Endodermal cell (in vitro differentiated cells): ENCODE data around the gene TTC34. TPM values are rescaled to one million over a fixed set of nuclear protein-coding genes. Genes with fewer than 3 reads are reported as not detected.

ENCODE experiments used
- DNase-seq: peaks from one replicate; pipeline ENCODE4 v3.0.0-alpha.2; 2017
- H3K27ac ChIP-seq: 2 replicates; pipeline ENCODE4 v1.5.1; 2013; ENCODE audit warnings: mild to moderate bottlenecking, low read depth, low read length, moderate library complexity
- H3K27me3 ChIP-seq: 2 replicates; pipeline ENCODE4 v1.6.1; 2013; ENCODE audit warnings: mild to moderate bottlenecking, low read length, moderate library complexity; ENCODE audit not compliant: insufficient read depth, control insufficient read depth, poor library complexity, severe bottlenecking
- H3K36me3 ChIP-seq: 2 replicates; pipeline ENCODE4 v1.7.0; 2013; ENCODE audit warnings: mild to moderate bottlenecking, low read length, moderate library complexity; ENCODE audit not compliant: control insufficient read depth, insufficient read depth
- H3K4me1 ChIP-seq: one replicate; pipeline ENCODE4 v1.7.0; 2013; ENCODE audit warnings: low read length; ENCODE audit not compliant: control insufficient read depth, insufficient read depth
- H3K4me3 ChIP-seq: 2 replicates; pipeline ENCODE4 v1.5.1; 2013; ENCODE audit warnings: mild to moderate bottlenecking, low read length, moderate library complexity
- H3K9ac ChIP-seq: 2 replicates; pipeline ENCODE4 v1.6.1; 2013; ENCODE audit warnings: mild to moderate bottlenecking, low read length, moderate library complexity; ENCODE audit not compliant: poor library complexity, severe bottlenecking; ENCODE audit errors: extremely low read depth
- H3K9me3 ChIP-seq: 2 replicates; pipeline ENCODE4 v1.6.1; 2013; ENCODE audit warnings: mild to moderate bottlenecking, low read length, moderate library complexity; ENCODE audit not compliant: control insufficient read depth
- H3K27ac Mint-ChIP-seq: 2 replicates; pipeline ENCODE4 v1.8.0; 2020; ENCODE audit warnings: mixed read lengths
- H3K27me3 Mint-ChIP-seq: 2 replicates; pipeline ENCODE4 v1.8.0; 2021; ENCODE audit warnings: mild to moderate bottlenecking, mixed read lengths; ENCODE audit not compliant: insufficient read depth
- H3K36me3 Mint-ChIP-seq: 2 replicates; pipeline ENCODE4 v1.8.0; 2020; ENCODE audit warnings: low read depth, mixed read lengths
- H3K4me1 Mint-ChIP-seq: 2 replicates; pipeline ENCODE4 v1.8.0; 2020; ENCODE audit warnings: mixed read lengths
- H3K4me3 Mint-ChIP-seq: 2 replicates; pipeline ENCODE4 v1.8.0; 2020; ENCODE audit warnings: mild to moderate bottlenecking, moderate library complexity, mixed read lengths
- H3K9me3 Mint-ChIP-seq: 2 replicates; pipeline ENCODE4 v1.8.0; 2020; ENCODE audit warnings: mild to moderate bottlenecking, mixed read lengths
- CTCF ChIP-seq: fragments of 200-600 bp; sonication (generic); conservative IDR thresholded peaks from 2 replicates; pipeline ENCODE4 v1.5.0; 2021; ENCODE audit warnings: antibody characterized with exemption, mild to moderate bottlenecking
- WGBS, 2 experiments: methylation state at CpG; one replicate each; pipeline versions ENCODE4 v1.1.5 to v1.1.7; 2013; ENCODE audit warnings: missing lambda C conversion rate in 2 of 2, mixed read lengths in 1 of 2; ENCODE audit not compliant: insufficient coverage in 1 of 2, insufficient read length in 1 of 2; 5-methylcytosine and 5-hydroxymethylcytosine counted together
- total RNA-seq, 2 donors: library from RNA; stranded (reverse); fragmentation: NEBNext Ultra II Directional in 1 of 2; extraction: Animal tissue kit (Norgen Biotek cat#: 25700) in 1 of 2; gene quantifications; 2 replicates in 1 of 2; 3 replicates in 1 of 2; pipeline ENCODE4 v1.2.1, GENCODE V29; 2021

Gene TTC34
- total RNA-seq, 2 donors from 2014 or later = 2.4 to 3.1 TPM

DNA sequence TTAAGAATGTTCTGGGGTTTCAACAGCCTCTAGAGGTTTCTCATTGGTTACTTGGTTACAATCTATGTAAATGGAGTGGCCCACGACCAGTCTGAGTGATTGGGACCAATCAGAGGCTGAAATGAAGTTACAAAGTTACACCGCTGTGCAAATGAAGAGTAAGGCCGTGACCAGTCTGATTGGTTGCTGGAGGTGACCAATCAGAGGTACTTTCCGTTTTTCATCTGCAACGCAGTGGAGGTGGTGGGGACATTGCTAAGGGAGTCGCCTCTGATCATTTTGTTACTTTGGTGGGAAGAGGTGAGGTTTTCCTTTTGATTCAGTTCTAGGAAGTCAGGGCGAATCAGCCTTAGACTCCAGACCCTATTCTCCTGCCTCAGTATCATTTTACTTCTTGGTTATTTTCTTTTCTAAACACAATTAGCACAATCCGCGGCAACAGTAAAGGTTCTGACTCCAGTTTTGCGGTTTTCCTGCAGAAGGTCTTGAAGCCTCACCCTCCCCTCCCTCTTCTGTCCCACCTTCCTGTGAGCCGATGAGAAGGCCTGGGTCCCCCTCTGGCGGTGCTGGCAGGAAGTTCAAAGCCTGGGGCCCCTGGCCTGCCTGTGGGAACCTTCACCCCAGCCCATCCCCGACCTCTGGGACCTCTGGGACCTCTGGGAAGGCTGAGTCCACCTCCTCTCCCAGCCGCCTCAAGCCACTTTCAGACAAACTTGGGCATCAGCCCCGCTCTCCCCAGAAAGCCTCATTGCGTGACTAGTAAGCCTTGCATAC, 38.7 kb upstream of the TTC34 start:
- Mint-ChIP-seq H3K27me3 (peaks cover 1% of the 10 kb centered on the region), H3K27ac (no peak overlapping the region), H3K9me3 (peaks cover 93% of the 10 kb centered on the region), H3K4me1 (no peaks in the 10 kb centered on the region), H3K4me3 (no peak overlapping the region), H3K36me3 (peaks cover 2% of the 10 kb centered on the region)
- Histone ChIP-seq H3K27ac (no peak overlapping the region), H3K9ac (no peak overlapping the region), H3K27me3 (no peaks in the 10 kb centered on the region), H3K9me3 (peaks cover 50% of the 10 kb centered on the region), H3K36me3 (no peaks in the 10 kb centered on the region), H3K4me3 (no peak overlapping the region), H3K4me1 (no peaks in the 10 kb centered on the region)
- WGBS, 2 experiments = 72% methylated on average over 10 to 16 of the region's 16 CpGs
- no peak for TF ChIP-seq CTCF
- DNase-seq = no peak

DNA sequence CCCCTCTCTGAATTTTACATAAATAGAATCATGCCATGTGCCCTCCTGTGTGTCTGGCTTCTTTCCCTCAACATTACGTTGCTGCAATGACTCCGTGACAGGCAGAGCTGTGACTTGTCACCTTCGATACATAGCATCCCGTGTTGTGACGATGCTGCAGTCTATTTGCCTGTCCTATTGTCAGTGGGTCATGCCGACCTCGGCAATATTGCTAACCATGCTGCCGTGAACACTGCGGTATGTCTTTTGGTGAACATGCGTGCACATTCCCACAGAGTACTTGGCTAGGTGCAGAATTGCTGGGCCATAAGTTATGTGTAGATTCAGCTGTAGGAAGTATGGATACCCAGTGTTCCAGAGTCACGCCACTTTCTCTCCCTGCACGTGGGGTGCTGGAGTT, 36.3 kb upstream of the TTC34 start:
- Mint-ChIP-seq H3K9me3 (peaks cover 94% of the 10 kb centered on the region), H3K27ac (no peak overlapping the region), H3K4me1 (no peaks in the 10 kb centered on the region), H3K27me3 (peaks cover 1% of the 10 kb centered on the region), H3K36me3 (peaks cover 2% of the 10 kb centered on the region), H3K4me3 (no peak overlapping the region)
- Histone ChIP-seq H3K9ac (no peak overlapping the region), H3K9me3 (peaks cover 32% of the 10 kb centered on the region), H3K4me3 (no peak overlapping the region), H3K4me1 (no peaks in the 10 kb centered on the region), H3K27ac (no peak overlapping the region), H3K36me3 (no peaks in the 10 kb centered on the region), H3K27me3 (no peaks in the 10 kb centered on the region)
- no peak for TF ChIP-seq CTCF
- WGBS, 2 experiments = 79 to 80% methylated on average over 8 to 12 of the region's 12 CpGs
- no peak for DNase-seq

DNA sequence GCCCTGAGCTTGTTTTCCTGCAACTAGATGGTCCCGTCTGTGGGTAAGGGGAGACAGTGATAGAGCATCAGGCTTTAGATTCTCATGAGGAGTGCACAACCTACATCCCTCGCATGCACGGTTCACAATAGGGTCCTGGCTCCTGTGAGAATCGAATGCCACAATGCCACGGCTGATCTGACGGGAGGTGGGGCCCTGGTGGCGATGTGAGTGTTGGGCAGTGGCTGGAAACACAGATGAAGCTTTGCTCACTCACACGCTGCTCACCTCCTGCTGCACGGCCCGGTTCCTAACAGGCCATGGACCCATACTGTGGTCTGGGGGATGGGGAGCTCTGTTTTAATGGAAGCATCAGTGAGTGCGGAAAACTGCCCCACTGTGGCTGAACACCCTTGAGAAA, 35.8 kb upstream of the TTC34 start:
- Mint-ChIP-seq H3K9me3 (peaks cover 94% of the 10 kb centered on the region), H3K27ac (no peak overlapping the region), H3K36me3 (peaks cover 2% of the 10 kb centered on the region), H3K27me3 (peaks cover 1% of the 10 kb centered on the region), H3K4me1 (no peaks in the 10 kb centered on the region), H3K4me3 (no peak overlapping the region)
- no peaks in the 10 kb centered on the region for H3K4me1 ChIP-seq
- no peak overlapping the region for H3K27ac ChIP-seq
- no peaks in the 10 kb centered on the region for H3K27me3 ChIP-seq
- peaks cover 31% of the 10 kb centered on the region for H3K9me3 ChIP-seq
- H3K4me3 ChIP-seq = no peak overlapping the region
- DNase-seq = no peak
- WGBS, 2 experiments = 63 to 72% methylated on average over 6 to 11 of the region's 11 CpGs
- no peak for TF ChIP-seq CTCF
- H3K36me3 ChIP-seq = no peaks in the 10 kb centered on the region
- no peak overlapping the region for H3K9ac ChIP-seq
